Osteoblast (primary cell): Measurements from ENCODE around the gene LYG2. TPM values are rescaled to one million over a fixed set of nuclear protein-coding genes. Genes with fewer than 3 reads are reported as not detected.
"Not testable (repeated sequence)": the region's sequence is repeated elsewhere in the genome, so short reads cannot be mapped to it uniquely, and the experiment has no call there.

Experiments used
- DNase-seq: peaks from one replicate; pipeline ENCODE4 v3.0.0; 2011; ENCODE audit warnings: low spot score, mixed read lengths; ENCODE audit not compliant: insufficient read length; ENCODE audit errors: missing footprints
- H2AFZ ChIP-seq: 2 replicates; pipeline ENCODE4 v1.6.0; 2011; ENCODE audit warnings: mild to moderate bottlenecking, low read length
- H3K27ac ChIP-seq: 2 replicates; pipeline ENCODE4 v1.5.1; 2011; ENCODE audit warnings: mild to moderate bottlenecking, low read depth, low read length, moderate library complexity
- H3K27me3 ChIP-seq: 2 replicates; pipeline ENCODE4 v1.6.0; 2012; ENCODE audit warnings: mild to moderate bottlenecking, control low read depth, inconsistent platforms, low read length, moderate library complexity; ENCODE audit not compliant: insufficient read depth
- H3K36me3 ChIP-seq: 2 replicates; pipeline ENCODE4 v1.5.1; 2011; ENCODE audit warnings: mild to moderate bottlenecking, low read length, control low read depth, moderate library complexity; ENCODE audit not compliant: insufficient read depth
- H3K4me1 ChIP-seq: 2 replicates; pipeline ENCODE4 v1.5.1; 2011; ENCODE audit warnings: mild to moderate bottlenecking, low read length, control low read depth, moderate library complexity; ENCODE audit not compliant: insufficient read depth
- H3K4me2 ChIP-seq: 2 replicates; pipeline ENCODE4 v1.6.0; 2011; ENCODE audit warnings: mild to moderate bottlenecking, low read length; ENCODE audit not compliant: insufficient read depth
- H3K4me3 ChIP-seq: fragments of 200-600 bp; sonication (generic); 3 replicates; pipeline ENCODE4 v1.5.1; 2012; ENCODE audit warnings: mild to moderate bottlenecking, low read length, inconsistent platforms; ENCODE audit not compliant: insufficient read depth
- H3K79me2 ChIP-seq: 2 replicates; pipeline ENCODE4 v1.6.0; 2012; ENCODE audit warnings: mild to moderate bottlenecking, low read length, control low read depth, inconsistent platforms; ENCODE audit not compliant: insufficient read depth
- H3K9me3 ChIP-seq: 2 replicates; pipeline ENCODE4 v1.5.1; 2011; ENCODE audit warnings: low read depth, low read length, control low read depth
- H4K20me1 ChIP-seq: 2 replicates; pipeline ENCODE4 v1.6.0; 2012; ENCODE audit warnings: mild to moderate bottlenecking, low read length, control low read depth; ENCODE audit not compliant: insufficient read depth
- CTCF ChIP-seq: IDR thresholded peaks from 2 replicates; pipeline ENCODE4 v1.5.1; 2011; ENCODE audit warnings: mild to moderate bottlenecking, low read depth, low read length, moderate library complexity; ENCODE audit errors: extremely low read depth
- total RNA-seq: library from RNA; depleted of rRNA; stranded (reverse); fragments of >200 nt; gene quantifications from 2 replicates; pipeline ENCODE4 v1.2.3, GENCODE V29; 2012

LYG2 gene
- total RNA-seq, 1 donor = not detected

DNA sequence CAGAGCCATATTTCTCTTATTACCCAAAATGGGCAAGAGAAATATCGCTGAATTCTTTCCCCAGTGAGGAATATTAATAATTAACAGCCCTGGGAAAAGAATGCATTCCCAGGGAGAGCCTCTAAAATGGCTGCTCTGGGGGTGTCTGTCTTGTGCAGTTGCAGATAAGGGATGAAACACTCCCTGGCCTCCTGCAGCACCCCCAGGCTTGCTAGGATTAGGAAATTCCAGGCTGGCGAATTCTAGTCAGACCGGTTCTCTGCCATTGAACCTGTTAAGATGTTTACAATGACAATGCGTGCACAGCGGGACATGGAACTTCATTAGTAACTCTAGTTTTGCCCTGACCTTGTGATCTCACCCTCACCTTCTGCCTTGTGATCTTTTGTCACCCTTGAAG lies 50.0 kb downstream of the LYG2 start:
- Histone ChIP-seq H3K4me3 (no peak overlapping the region), H3K4me1 (no peaks in the 10 kb centered on the region), H3K9me3 (no peaks in the 10 kb centered on the region), H2AFZ (no peak overlapping the region), H3K27me3 (no peaks in the 10 kb centered on the region), H4K20me1 (no peaks in the 10 kb centered on the region), H3K79me2 (no peaks in the 10 kb centered on the region), H3K27ac (no peak overlapping the region), H3K4me2 (no peak overlapping the region), H3K36me3 (no peaks in the 10 kb centered on the region)
- DNase-seq = no peak
- no peak for TF ChIP-seq CTCF

GRCh38 chr2:99201959-99202678 lies 53.3 kb downstream of the LYG2 start:
- H3K27me3 ChIP-seq = no peaks in the 10 kb centered on the region
- H3K9me3 ChIP-seq = no peaks in the 10 kb centered on the region
- H2AFZ ChIP-seq = no peak overlapping the region
- H3K4me2 ChIP-seq = no peak overlapping the region
- H4K20me1 ChIP-seq = no peaks in the 10 kb centered on the region
- H3K36me3 ChIP-seq = peaks cover 15% of the 10 kb centered on the region
- no peak overlapping the region for H3K27ac ChIP-seq
- no peak overlapping the region for H3K4me3 ChIP-seq
- peak; percentile 14 for TF ChIP-seq CTCF
- no peaks in the 10 kb centered on the region for H3K4me1 ChIP-seq
- DNase-seq = no peak
- H3K79me2 ChIP-seq = no peaks in the 10 kb centered on the region

DNA sequence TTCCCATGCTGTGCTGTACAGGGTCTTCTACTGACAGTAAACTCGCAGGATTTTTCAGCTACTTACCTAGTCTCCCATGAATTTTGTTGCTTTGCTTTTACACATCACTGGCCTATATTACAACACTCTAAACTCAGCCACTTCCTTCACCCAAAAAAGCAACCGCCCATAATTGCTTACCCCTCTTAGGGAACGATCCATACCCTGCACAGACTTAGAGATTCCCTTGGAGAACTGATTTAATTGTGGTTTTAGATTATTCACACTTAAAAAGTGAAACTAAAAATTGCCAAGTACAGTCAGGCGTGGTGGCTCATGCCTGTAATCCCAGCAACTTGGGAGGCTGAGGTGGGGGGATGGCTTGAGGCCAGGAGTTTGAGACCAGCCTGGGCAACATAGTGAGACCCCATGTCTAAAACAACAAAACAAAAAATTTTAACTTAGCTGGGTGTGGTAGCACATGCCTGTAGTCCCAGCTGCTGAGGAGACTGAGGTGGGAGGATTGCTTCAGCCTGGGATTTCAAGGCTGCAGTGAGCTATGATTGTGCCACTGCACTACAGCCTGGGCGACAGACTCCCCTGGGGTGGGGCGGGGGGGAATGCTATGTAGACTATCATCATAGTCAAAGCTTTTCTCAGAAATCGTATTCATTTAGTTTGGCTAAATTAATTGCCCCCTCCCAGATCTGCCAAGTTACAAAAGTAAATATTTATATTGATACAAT lies 55.2 kb downstream of the LYG2 start:
- H3K4me3 ChIP-seq = no peak overlapping the region
- DNase-seq = no peak
- no peak for TF ChIP-seq CTCF
- no peaks in the 10 kb centered on the region for H3K79me2 ChIP-seq
- no peaks in the 10 kb centered on the region for H3K9me3 ChIP-seq
- H3K4me1 ChIP-seq = no peaks in the 10 kb centered on the region
- no peaks in the 10 kb centered on the region for H3K27me3 ChIP-seq
- H4K20me1 ChIP-seq = no peaks in the 10 kb centered on the region
- no peak overlapping the region for H2AFZ ChIP-seq
- peaks cover 34% of the 10 kb centered on the region for H3K36me3 ChIP-seq
- H3K27ac ChIP-seq = no peak overlapping the region
- H3K4me2 ChIP-seq = no peak overlapping the region

GRCh38 chr2:99198103-99198841 lies 57.2 kb downstream of the LYG2 start:
- no peak overlapping the region for H2AFZ ChIP-seq
- no peaks in the 10 kb centered on the region for H3K4me1 ChIP-seq
- H3K4me2 ChIP-seq = no peak overlapping the region
- H3K9me3 ChIP-seq = no peaks in the 10 kb centered on the region
- H3K36me3 ChIP-seq = peaks cover 40% of the 10 kb centered on the region
- no peak for DNase-seq
- H3K27me3 ChIP-seq = no peaks in the 10 kb centered on the region
- no peak overlapping the region for H3K4me3 ChIP-seq
- no peaks in the 10 kb centered on the region for H4K20me1 ChIP-seq
- no peak for TF ChIP-seq CTCF
- H3K79me2 ChIP-seq = no peaks in the 10 kb centered on the region
- H3K27ac ChIP-seq = no peak overlapping the region

DNA sequence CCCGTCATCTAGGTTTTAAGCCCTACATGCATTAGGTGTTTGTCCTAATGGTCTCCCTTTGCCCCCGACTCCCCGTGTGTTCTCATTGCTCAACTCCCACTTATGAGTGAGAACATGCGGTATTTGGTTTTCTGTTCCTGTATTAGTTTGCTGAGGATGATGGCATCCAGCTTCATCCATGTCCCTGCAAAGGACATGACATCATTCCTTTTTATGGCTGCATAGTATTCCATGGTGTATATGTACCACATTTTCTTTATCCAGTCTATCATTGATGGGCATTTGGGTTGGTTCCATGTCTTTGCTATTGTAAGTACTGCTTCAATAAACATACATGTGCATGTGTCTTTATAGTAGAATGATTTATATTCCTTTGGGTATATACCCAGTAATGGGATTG lies 63.1 kb downstream of the LYG2 start:
- not testable (repeated sequence) for H3K27ac ChIP-seq, H4K20me1 ChIP-seq, H3K9me3 ChIP-seq, H2AFZ ChIP-seq, DNase-seq, H3K27me3 ChIP-seq, H3K4me3 ChIP-seq, H3K4me2 ChIP-seq, H3K4me1 ChIP-seq
- Histone ChIP-seq H3K36me3 (peaks cover 32% of the 10 kb centered on the region), H3K79me2 (peaks cover 15% of the 10 kb centered on the region)
